Heart left ventricle (tissue), 16 donors: ENCODE measurements around the gene LGALS7. TPM values are rescaled to one million over a fixed set of nuclear protein-coding genes. Genes with fewer than 3 reads are reported as not detected.
A peak's percentile ranks its signal among the peaks of the same experiment; 100 is the strongest.

ENCODE experiments used
- ATAC-seq, 4 donors: fragments of 200-7000 bp; cut with Tn5 transposase; one replicate each; pipeline ENCODE4 v1.9.1; 2020 to 2022; ENCODE audit warnings: moderate library complexity in 4 of 4, mild to moderate bottlenecking in 3 of 4, moderate number of reproducible peaks in 1 of 4
- DNase-seq, 5 donors: peaks; one replicate each; pipeline ENCODE4 v3.0.0-alpha.2; 2020
- H3K27ac ChIP-seq, 12 donors: fragments of 200-600 bp; sonication (generic) in 4 of 12; one replicate each; pipeline versions ENCODE4 v1.5.0 to v1.8.0; 2016 to 2022; ENCODE audit warnings: mild to moderate bottlenecking in 2 of 12
- H3K27me3 ChIP-seq, 9 donors: fragments of 200-600 bp; sonication (generic) in 2 of 9; one replicate each; pipeline versions ENCODE4 v1.5.1 to v1.8.0; 2016 to 2022; ENCODE audit warnings: mild to moderate bottlenecking in 3 of 9
- H3K36me3 ChIP-seq, 9 donors: fragments of 200-600 bp; sonication (generic) in 2 of 9; one replicate each; pipeline versions ENCODE4 v1.5.0 to v1.8.0; 2018 to 2022; ENCODE audit warnings: mild to moderate bottlenecking in 2 of 9
- H3K4me1 ChIP-seq, 12 donors: fragments of 200-600 bp; sonication (generic) in 4 of 12; one replicate each; pipeline versions ENCODE4 v1.5.0 to v1.8.0; 2016 to 2022; ENCODE audit warnings: mild to moderate bottlenecking in 3 of 12
- H3K4me3 ChIP-seq, 12 donors: fragments of 200-600 bp; sonication (generic) in 4 of 12; one replicate each; pipeline versions ENCODE4 v1.5.0 to v1.8.0; 2017 to 2022; ENCODE audit warnings: mild to moderate bottlenecking in 9 of 12, moderate library complexity in 4 of 12
- H3K9me3 ChIP-seq, 12 donors: fragments of 200-600 bp; sonication (generic) in 4 of 12; one replicate each; pipeline versions ENCODE4 v1.5.0 to v1.8.0; 2016 to 2022; ENCODE audit warnings: mild to moderate bottlenecking in 1 of 12
- CTCF ChIP-seq, 12 donors: fragments of 200-600 bp; sonication (generic) in 4 of 12; IDR thresholded peaks; one replicate each; pipeline versions ENCODE4 v1.5.0 to v1.8.0; 2018 to 2022; ENCODE audit warnings: antibody characterized with exemption in 12 of 12, mild to moderate bottlenecking in 5 of 12
- POLR2A ChIP-seq, 2 donors: fragments of 450-650 bp; IDR thresholded peaks; one replicate each; pipeline ENCODE4 v1.6.1; 2017; ENCODE audit warnings: antibody characterized with exemption in 2 of 2, mild to moderate bottlenecking in 2 of 2, moderate library complexity in 2 of 2
- WGBS, 4 donors: extraction: QIAGEN DNeasy Blood & Tissue Kit in 2 of 4; methylation state at CpG; one replicate each; pipeline versions ENCODE4 v1.1.5 to v1.1.7; 2013 to 2018; 5-methylcytosine and 5-hydroxymethylcytosine counted together
- intact Hi-C, 10 donors: fragments of 100-400 bp; cut with DNase I; formaldehyde crosslinking; loops; one replicate each; pipeline versions ENCODE4 v1.11.1 to v1.14.2; 2022
- polyA plus RNA-seq, 2 donors: library from polyadenylated mRNA; stranded (reverse); fragments of 200-250 nt; gene quantifications; one replicate each; pipeline ENCODE4 v1.2.3, GENCODE V29; 2013
- total RNA-seq, 9 donors: library from RNA; depleted of rRNA in 2 of 9; stranded (reverse); fragments of >200 nt in 2 of 9; fragmentation: NEBNext Ultra II Directional in 3 of 9; extraction: Animal tissue kit (Norgen Biotek cat#: 25700) in 3 of 9; gene quantifications; one replicate each; pipeline versions ENCODE4 v1.1.0 to v1.2.4, GENCODE V29; 2016 to 2023
- donor health status: ischemic (EF 13 %, LVEDD 7.1; RV severe dilation, severe dysfunction).
- donor health status: healthy with polysubstance abuse.
- donor health status: DM: no; HTN: yes; CAD: no.
- donor health status: DM: no; HTN: no; CAD: no.
- donor health status: ischemic (EF 25% LVEDD 6.9; RV normal size, moderate dysfunction).
- donor health status: ischemic (EF 25% LVEDD 5.7; RV mildly dilated, moderate dysfunction).
- donor health status: healthy.
- donor health status: DM: yes; HTN: yes; CAD: no.
- donor health status: ischemic (EF 35%, LVEDD 5.7; RV mildly dilated, moderate dysfunction).
- donor health status: nonischemic (EF 11% LVEDD 7.7; RV severe dilation, severe dysfunction).
- donor health status: DM: yes; HTN: yes; CAD: no.
- donor health status: PGD.
- donor health status: ischemic (EF 29% LVEDD 5.4; RV normal size, mild dysfunction).
- donor health status: nonischemic (EF 23%, LVEDD 6.1; RV moderate dilation, normal function).

The LGALS7 gene
- total and polyA plus RNA-seq, 11 donors: 0.33 TPM; not detected in 10

- peak overlapping the region; percentile 73 to 98 (median 89) for H3K27ac ChIP-seq
- no peak for ATAC-seq
These were observed 51.8 kb downstream of the LGALS7 start for GRCh38 chr19:38721496-38721895.

More at GRCh38 chr19:38721496-38721895, 51.8 kb downstream of the LGALS7 start:
- Histone ChIP-seq H3K27me3 (no peaks in the 10 kb centered on the region), H3K4me1 (peaks cover 22 to 87% (median 58%) of the 10 kb centered on the region in 12 donors), H3K9me3 (no peaks in the 10 kb centered on the region), H3K4me3 (no peak overlapping the region), H3K36me3 (peaks cover 0 to 100% (median 91%) of the 10 kb centered on the region in 9 donors)
- TF ChIP-seq POLR2A (IDR thresholded peaks at IDR 0.05): no peak
- TF ChIP-seq CTCF (IDR thresholded peaks at IDR 0.05): no peak
- no peak for DNase-seq
- intact Hi-C loops: loop anchor here in 3 of 10 donors (5.0 to 10.0 kb wide), 4 partner anchors 69 to 177 kb away; partner anchors contain the start of genes ACTN4 (in 1 of the 3) and ECH1 (in 1 of the 3)
- WGBS, 4 donors: 63 to 81% (median 73%) methylated on average over 15 to 20 of the region's 20 CpGs

Other genes starting within 250 kb of the LGALS7 start
- 1 to 10 TPM; 1.2 to 9.9 (median 2.7) TPM for gene MAP4K1, start 155.6 kb downstream of the LGALS7 start, total RNA-seq
- gene MAP4K1, start 155.6 kb downstream of the LGALS7 start, polyA plus RNA-seq: 1 to 10 TPM in 1 of 2 donors, under 1 TPM in 1; 0.69 to 2.7 TPM
- 1,000 to 10,000 TPM in 1 of 9 donors, 100 to 1,000 TPM in 8; 447 to 1,239 (median 596) TPM for gene EIF3K, start 154.3 kb downstream of the LGALS7 start, total RNA-seq
- gene EIF3K, start 154.3 kb downstream of the LGALS7 start, polyA plus RNA-seq: 100 to 1,000 TPM; 761 to 801 TPM
- 100 to 1,000 TPM; 124 to 307 (median 154) TPM for gene ACTN4, start 125.9 kb downstream of the LGALS7 start, total RNA-seq
- 100 to 1,000 TPM; 100 to 107 TPM for gene ACTN4, start 125.9 kb downstream of the LGALS7 start, polyA plus RNA-seq
- gene CAPN12, start 29.0 kb downstream of the LGALS7 start, total RNA-seq: 1 to 10 TPM in 2 of 9 donors, under 1 TPM in 7; 0.36 to 1.8 (median 0.72) TPM
- 1 to 10 TPM in 1 of 2 donors, under 1 TPM in 1; 0.91 to 1.4 TPM for gene CAPN12, start 29.0 kb downstream of the LGALS7 start, polyA plus RNA-seq
- gene LGALS7B, start 15.7 kb upstream of the LGALS7 start, total RNA-seq: not detected
- not detected for gene LGALS7B, start 15.7 kb upstream of the LGALS7 start, polyA plus RNA-seq
- 1 to 10 TPM in 2 of 9 donors, under 1 TPM in 5, not detected in 2; 0.35 to 1.3 (median 0.65) TPM for gene LGALS4, start 39.4 kb upstream of the LGALS7 start, total RNA-seq
- gene LGALS4, start 39.4 kb upstream of the LGALS7 start, polyA plus RNA-seq: under 1 TPM; 0.68 to 0.91 TPM
- gene ECH1, start 58.3 kb upstream of the LGALS7 start, total RNA-seq: 100 to 1,000 TPM; 382 to 799 (median 564) TPM
- 1,000 to 10,000 TPM in 1 of 2 donors, 100 to 1,000 TPM in 1; 446 to 1,292 TPM for gene ECH1, start 58.3 kb upstream of the LGALS7 start, polyA plus RNA-seq
- gene HNRNPL, start 76.5 kb upstream of the LGALS7 start, total RNA-seq: 100 to 1,000 TPM in 8 of 9 donors, 10 to 100 TPM in 1; 93.6 to 256 (median 165) TPM
- gene HNRNPL, start 76.5 kb upstream of the LGALS7 start, polyA plus RNA-seq: 100 to 1,000 TPM; 103 to 142 TPM
- gene RINL, start 104.8 kb upstream of the LGALS7 start, total RNA-seq: 1 to 10 TPM; 1.6 to 5.7 (median 3.3) TPM
- 10 to 100 TPM in 1 of 2 donors, 1 to 10 TPM in 1; 5.6 to 11.3 TPM for gene RINL, start 104.8 kb upstream of the LGALS7 start, polyA plus RNA-seq
- 100 to 1,000 TPM in 2 of 9 donors, 10 to 100 TPM in 7; 58.3 to 158 (median 62.4) TPM for gene SIRT2, start 126.1 kb upstream of the LGALS7 start, total RNA-seq
- 100 to 1,000 TPM in 1 of 2 donors, 10 to 100 TPM in 1; 51.0 to 104 TPM for gene SIRT2, start 126.1 kb upstream of the LGALS7 start, polyA plus RNA-seq
- 10 to 100 TPM; 17.2 to 38.6 (median 22.2) TPM for gene NFKBIB, start 126.5 kb upstream of the LGALS7 start, total RNA-seq
- gene NFKBIB, start 126.5 kb upstream of the LGALS7 start, polyA plus RNA-seq: 10 to 100 TPM; 35.0 to 90.4 TPM
- gene CCER2, start 138.7 kb upstream of the LGALS7 start, total RNA-seq: under 1 TPM in 2 of 9 donors, not detected in 7; 0.35 to 0.58 TPM
- gene CCER2, start 138.7 kb upstream of the LGALS7 start, polyA plus RNA-seq: under 1 TPM in 1 of 2 donors, not detected in 1; 0.42 TPM
- 10 to 100 TPM in 8 of 9 donors, 1 to 10 TPM in 1; 9.0 to 29.1 (median 16.7) TPM for gene SARS2, start 157.2 kb upstream of the LGALS7 start, total RNA-seq
- 10 to 100 TPM in 1 of 2 donors, 1 to 10 TPM in 1; 10.0 to 26.4 TPM for gene SARS2, start 157.2 kb upstream of the LGALS7 start, polyA plus RNA-seq
- 10 to 100 TPM; 45.7 to 67.9 (median 52.6) TPM for gene MRPS12, start 157.4 kb upstream of the LGALS7 start, total RNA-seq
- 100 to 1,000 TPM in 1 of 2 donors, 10 to 100 TPM in 1; 54.4 to 115 TPM for gene MRPS12, start 157.4 kb upstream of the LGALS7 start, polyA plus RNA-seq
- 1 to 10 TPM; 1.4 to 4.9 (median 2.5) TPM for gene FBXO17, start 202.2 kb upstream of the LGALS7 start, total RNA-seq
- 1 to 10 TPM; 1.2 to 2.4 TPM for gene FBXO17, start 202.2 kb upstream of the LGALS7 start, polyA plus RNA-seq